Gastroesophageal sphincter (tissue), 3 donors: ENCODE measurements around the gene FIBIN.

Source experiments
- CTCF ChIP-seq, 4 experiments: fragments of 200-600 bp in 2 of 4; fragments of 450-650 bp in 2 of 4; sonication (generic) in 1 of 4; IDR thresholded peaks; one replicate each; pipeline ENCODE4 v1.5.1; 2017 to 2019; ENCODE audit warnings: antibody characterized with exemption in 4 of 4, mild to moderate bottlenecking in 2 of 4, moderate library complexity in 2 of 4
- POLR2AphosphoS5 ChIP-seq: sonication (generic); formaldehyde crosslinking; IDR thresholded peaks from one replicate; pipeline ENCODE4 v1.6.1; 2017; ENCODE audit warnings: antibody characterized with exemption

DNA sequence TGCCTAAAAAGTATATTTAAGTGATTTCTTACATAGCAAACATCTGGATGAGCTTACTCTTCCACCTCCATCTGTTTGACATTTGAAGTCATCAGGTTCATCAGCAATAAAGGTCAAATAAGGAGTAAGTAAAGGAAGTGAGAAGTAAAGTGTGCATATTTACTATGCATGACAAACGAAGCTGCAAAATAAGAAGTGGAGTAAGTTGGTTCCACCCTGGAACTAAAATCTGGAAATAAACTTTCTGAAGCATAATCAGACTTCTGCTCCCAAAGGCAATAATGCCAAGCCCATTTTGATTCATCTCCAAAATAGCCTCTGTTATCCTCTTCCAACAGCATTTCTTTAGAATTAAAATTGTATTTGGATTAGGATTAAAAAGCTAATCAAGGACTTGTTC, 8.4 kb upstream of the FIBIN start:
- TF ChIP-seq CTCF (IDR thresholded peaks at IDR 0.05) = no peak
- no peak for TF ChIP-seq POLR2AphosphoS5
